ENCODE measurements around the gene LRRC7.

LRRC7 gene

DNA sequence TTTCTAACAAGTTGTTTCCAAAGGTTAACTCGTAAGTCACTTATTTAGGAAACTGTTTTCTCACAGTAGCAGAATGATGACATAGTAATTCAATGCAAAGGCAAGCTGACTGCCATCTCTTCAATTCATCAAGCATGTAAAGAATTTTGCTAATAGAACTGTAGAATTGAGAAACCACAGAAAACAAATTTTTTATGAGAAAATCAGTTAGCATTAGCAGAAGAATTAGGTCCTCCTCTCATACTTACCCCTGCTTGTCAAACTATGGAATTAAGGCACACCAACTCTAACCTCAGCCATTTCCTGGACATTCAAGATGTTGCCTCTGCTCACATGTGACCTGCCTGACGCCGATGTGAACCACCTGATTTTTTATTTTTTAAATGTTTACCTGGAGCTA is 522.4 kb downstream of the LRRC7 start:
- FAIRE-seq = no peak
- no peak for DNase-seq (ENCODE audit: insufficient read length)
- TF ChIP-seq TAF1 (IDR thresholded peaks at IDR 0.05; ENCODE audit: borderline replicate concordance, low read depth, low read length) (no peak), POLR2A (IDR thresholded peaks at IDR 0.05; ENCODE audit: low read depth, low read length) (no peak), POLR2AphosphoS5 (IDR thresholded peaks at IDR 0.05; ENCODE audit: low read depth, low read length) (no peak)

- no peak for TF ChIP-seq TAF1 (IDR thresholded peaks at IDR 0.05; ENCODE audit: borderline replicate concordance, low read depth, low read length)
- no peak for TF ChIP-seq POLR2AphosphoS5 (IDR thresholded peaks at IDR 0.05; ENCODE audit: low read depth, low read length)
- TF ChIP-seq POLR2A (IDR thresholded peaks at IDR 0.05; ENCODE audit: low read depth, low read length) = no peak
- DNase-seq (ENCODE audit: insufficient read length) = no peak
- FAIRE-seq = no peak
Observed at GRCh38 chr1:70090875-70091274, 523.2 kb downstream of the LRRC7 start.

- FAIRE-seq (no peak), DNase-seq (ENCODE audit: insufficient read length) (no peak)
- TF ChIP-seq TAF1 (IDR thresholded peaks at IDR 0.05; ENCODE audit: borderline replicate concordance, low read depth, low read length) (no peak), POLR2A (IDR thresholded peaks at IDR 0.05; ENCODE audit: low read depth, low read length) (no peak), POLR2AphosphoS5 (IDR thresholded peaks at IDR 0.05; ENCODE audit: low read depth, low read length) (no peak)
Observed at GRCh38 chr1:70091811-70092210, 524.1 kb downstream of the LRRC7 start.

GRCh38 chr1:70092526-70092925 is 524.8 kb downstream of the LRRC7 start:
- no peak for DNase-seq (ENCODE audit: insufficient read length)
- TF ChIP-seq TAF1 (IDR thresholded peaks at IDR 0.05; ENCODE audit: borderline replicate concordance, low read depth, low read length) = no peak
- no peak for TF ChIP-seq POLR2AphosphoS5 (IDR thresholded peaks at IDR 0.05; ENCODE audit: low read depth, low read length)
- TF ChIP-seq POLR2A (IDR thresholded peaks at IDR 0.05; ENCODE audit: low read depth, low read length) = no peak
- FAIRE-seq = no peak

DNA sequence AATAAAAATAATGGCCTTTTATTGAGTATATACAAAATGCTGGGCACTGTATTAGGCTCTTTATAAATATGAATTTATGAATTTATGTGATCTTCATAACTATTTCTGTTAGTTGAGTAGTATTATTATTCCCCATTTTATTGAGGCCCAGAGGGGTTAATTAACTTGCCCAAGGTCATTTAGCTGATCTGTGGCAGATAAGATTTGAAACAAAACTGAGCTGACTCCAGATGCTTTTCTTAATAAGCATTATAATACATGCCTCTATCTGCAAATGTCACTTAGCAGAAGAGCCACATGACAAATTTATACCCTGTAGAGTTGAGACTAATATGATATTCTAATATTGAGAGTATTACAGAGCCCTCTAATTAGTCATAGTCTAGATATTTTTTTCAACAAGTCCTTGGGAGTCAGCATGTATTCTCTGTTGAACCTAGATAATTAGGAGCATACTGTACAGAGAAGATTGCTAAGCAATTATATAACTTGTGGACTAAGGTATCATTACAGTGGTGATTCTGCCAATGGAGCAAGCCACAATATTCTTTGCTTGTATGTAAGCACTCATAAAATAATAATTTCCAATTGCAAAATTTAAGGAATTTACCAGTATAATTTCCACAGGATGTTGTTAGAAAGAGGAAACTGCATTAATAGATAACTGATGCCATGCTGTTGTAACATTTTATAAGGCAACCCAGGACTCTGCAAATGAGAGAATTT is 525.7 kb downstream of the LRRC7 start:
- FAIRE-seq = no peak
- no peak for TF ChIP-seq TAF1 (IDR thresholded peaks at IDR 0.05; ENCODE audit: borderline replicate concordance, low read depth, low read length)
- TF ChIP-seq POLR2AphosphoS5 (IDR thresholded peaks at IDR 0.05; ENCODE audit: low read depth, low read length) = no peak
- no peak for TF ChIP-seq POLR2A (IDR thresholded peaks at IDR 0.05; ENCODE audit: low read depth, low read length)

DNA sequence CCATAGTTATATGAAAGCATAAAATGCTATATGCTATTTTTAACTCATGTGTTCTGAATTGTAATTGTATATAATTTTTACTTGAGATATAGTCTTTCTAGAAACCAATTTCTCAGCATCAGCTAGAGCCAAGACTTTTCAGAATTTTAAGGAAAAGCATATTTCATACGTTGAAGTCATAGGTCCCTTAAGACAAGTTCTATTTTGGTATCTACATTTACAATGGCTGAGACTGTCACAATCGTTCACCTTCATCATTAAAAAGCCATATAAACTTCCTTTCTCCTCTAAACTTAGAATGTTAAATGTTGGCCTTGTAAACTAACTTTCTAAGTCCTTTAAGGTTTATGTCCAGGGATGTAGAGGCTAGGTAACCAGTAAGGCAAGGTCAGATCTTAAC is 533.5 kb downstream of the LRRC7 start:
- FAIRE-seq (no peak), DNase-seq (ENCODE audit: insufficient read length) (no peak)
- no peak for TF ChIP-seq POLR2A (IDR thresholded peaks at IDR 0.05; ENCODE audit: low read depth, low read length)
- TF ChIP-seq POLR2AphosphoS5 (IDR thresholded peaks at IDR 0.05; ENCODE audit: low read depth, low read length) = no peak
- TF ChIP-seq TAF1 (IDR thresholded peaks at IDR 0.05; ENCODE audit: borderline replicate concordance, low read depth, low read length) = no peak

More for the DNA sequence above, 525.7 kb downstream of the LRRC7 start:
- DNase-seq (ENCODE audit: insufficient read length) = no peak

DNA sequence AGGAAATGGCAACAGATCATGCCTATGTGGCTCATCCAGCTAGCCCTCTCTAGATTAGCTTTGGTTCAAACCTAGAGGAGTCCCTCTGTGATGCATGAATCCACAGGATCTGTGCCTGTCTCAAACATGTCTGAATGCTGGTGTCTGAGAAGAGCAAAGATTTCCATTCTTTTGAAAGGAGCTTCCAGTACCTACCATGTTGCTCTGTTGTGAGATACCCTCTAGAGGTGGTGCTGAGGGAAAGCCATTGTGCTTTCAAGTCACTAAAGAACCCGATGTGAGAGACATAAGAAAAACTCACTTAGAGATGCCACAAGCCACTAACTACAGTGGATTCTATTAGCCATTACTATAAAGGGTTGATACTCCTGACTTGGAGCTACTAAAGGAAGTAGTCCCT is 534.1 kb downstream of the LRRC7 start:
- TF ChIP-seq POLR2A (IDR thresholded peaks at IDR 0.05; ENCODE audit: low read depth, low read length) (no peak), TAF1 (IDR thresholded peaks at IDR 0.05; ENCODE audit: borderline replicate concordance, low read depth, low read length) (no peak), POLR2AphosphoS5 (IDR thresholded peaks at IDR 0.05; ENCODE audit: low read depth, low read length) (no peak)
- FAIRE-seq (no peak), DNase-seq (ENCODE audit: insufficient read length) (no peak)

DNA sequence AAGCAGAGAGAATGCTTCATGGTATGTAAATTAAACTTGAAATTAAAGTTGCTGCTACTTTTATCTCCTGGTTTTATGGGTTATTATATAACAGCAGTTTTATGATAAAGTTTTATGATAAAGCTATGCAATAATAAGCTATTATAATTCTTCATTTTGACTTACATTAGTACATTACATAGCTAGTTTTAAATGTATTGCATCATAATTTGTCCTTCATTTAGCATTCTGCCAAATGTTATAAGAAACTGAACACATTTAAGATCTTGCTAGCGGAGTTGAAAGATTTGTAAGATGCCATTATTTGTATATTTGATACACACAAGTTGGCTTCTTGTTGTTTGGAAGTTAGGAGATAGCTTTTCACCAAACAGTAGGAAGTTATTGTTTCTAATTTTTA is 536.0 kb downstream of the LRRC7 start:
- FAIRE-seq (no peak), DNase-seq (ENCODE audit: insufficient read length) (no peak)
- TF ChIP-seq TAF1 (IDR thresholded peaks at IDR 0.05; ENCODE audit: borderline replicate concordance, low read depth, low read length) (no peak), POLR2AphosphoS5 (IDR thresholded peaks at IDR 0.05; ENCODE audit: low read depth, low read length) (no peak), POLR2A (IDR thresholded peaks at IDR 0.05; ENCODE audit: low read depth, low read length) (no peak)

GRCh38 chr1:70109241-70109640 is 541.5 kb downstream of the LRRC7 start:
- DNase-seq (ENCODE audit: insufficient read length) (no peak), FAIRE-seq (no peak)
- no peak for TF ChIP-seq POLR2AphosphoS5 (IDR thresholded peaks at IDR 0.05; ENCODE audit: low read depth, low read length)
- no peak for TF ChIP-seq POLR2A (IDR thresholded peaks at IDR 0.05; ENCODE audit: low read depth, low read length)
- no peak for TF ChIP-seq TAF1 (IDR thresholded peaks at IDR 0.05; ENCODE audit: borderline replicate concordance, low read depth, low read length)

GRCh38 chr1:70112838-70113237 is 545.1 kb downstream of the LRRC7 start:
- no peak for DNase-seq (ENCODE audit: insufficient read length)
- TF ChIP-seq TAF1 (IDR thresholded peaks at IDR 0.05; ENCODE audit: borderline replicate concordance, low read depth, low read length) = no peak
- no peak for TF ChIP-seq POLR2A (IDR thresholded peaks at IDR 0.05; ENCODE audit: low read depth, low read length)
- TF ChIP-seq POLR2AphosphoS5 (IDR thresholded peaks at IDR 0.05; ENCODE audit: low read depth, low read length) = no peak

GRCh38 chr1:70115315-70115714 is 547.6 kb downstream of the LRRC7 start:
- no peak for DNase-seq (ENCODE audit: insufficient read length)
- no peak for FAIRE-seq
- TF ChIP-seq POLR2AphosphoS5 (IDR thresholded peaks at IDR 0.05; ENCODE audit: low read depth, low read length) (no peak), TAF1 (IDR thresholded peaks at IDR 0.05; ENCODE audit: borderline replicate concordance, low read depth, low read length) (no peak), POLR2A (IDR thresholded peaks at IDR 0.05; ENCODE audit: low read depth, low read length) (no peak)

More at GRCh38 chr1:70112838-70113237, 545.1 kb downstream of the LRRC7 start:
- no peak for FAIRE-seq

- no peak for FAIRE-seq
Observed at GRCh38 chr1:70117046-70117445, 549.3 kb downstream of the LRRC7 start.

More at GRCh38 chr1:70117046-70117445, 549.3 kb downstream of the LRRC7 start:
- no peak for DNase-seq (ENCODE audit: insufficient read length)
- TF ChIP-seq POLR2AphosphoS5 (IDR thresholded peaks at IDR 0.05; ENCODE audit: low read depth, low read length) = no peak
- TF ChIP-seq TAF1 (IDR thresholded peaks at IDR 0.05; ENCODE audit: borderline replicate concordance, low read depth, low read length) = no peak
- TF ChIP-seq POLR2A (IDR thresholded peaks at IDR 0.05; ENCODE audit: low read depth, low read length) = no peak

Data from GM12892 (cell line).